Measurements from ENCODE around the gene SLC51A. TPM values are rescaled to one million over a fixed set of nuclear protein-coding genes. Genes with fewer than 3 reads are reported as not detected.
"Not testable (repeated sequence)": the region's sequence is repeated elsewhere in the genome, so short reads cannot be mapped to it uniquely, and the experiment has no call there.

SLC51A gene
- 8.0 TPM for polyA plus RNA-seq (2013, experiment 1 of 2; ENCODE audit: insufficient read length)
- polyA plus RNA-seq (2013, experiment 2 of 2; ENCODE audit: insufficient read length), result 6.8 TPM

- DNase-seq, result no peak
Measured at GRCh38 chr3:196216089-196216564, at the start of gene SLC51A. Gene SLC51A, plus strand, starts transcription at chr3:196216534. Its CDS starts 179 bp downstream, at chr3:196216713.

- DNase-seq, result no peak
Measured at GRCh38 chr3:196166741-196167140, 49.6 kb upstream of the SLC51A start.

- no peak for DNase-seq
Measured at GRCh38 chr3:196168808-196169391, 47.4 kb upstream of the SLC51A start.

GRCh38 chr3:196169836-196170240, 46.5 kb upstream of the SLC51A start:
- no peak for DNase-seq

- DNase-seq, result not testable (repeated sequence)
Measured at GRCh38 chr3:196170296-196170695, 46.0 kb upstream of the SLC51A start.

- no peak for DNase-seq
Measured at GRCh38 chr3:196174652-196175051, 41.7 kb upstream of the SLC51A start.

GRCh38 chr3:196175116-196175625, 41.2 kb upstream of the SLC51A start:
- DNase-seq, result no peak

GRCh38 chr3:196175722-196176121, 40.6 kb upstream of the SLC51A start:
- no peak for DNase-seq

- no peak for DNase-seq
Measured at GRCh38 chr3:196177567-196177966, 38.8 kb upstream of the SLC51A start.

GRCh38 chr3:196177967-196178366, 38.4 kb upstream of the SLC51A start:
- DNase-seq, result no peak

- no peak for DNase-seq
Measured at GRCh38 chr3:196178993-196179379, 37.3 kb upstream of the SLC51A start.

- DNase-seq, result no peak
Measured at GRCh38 chr3:196179380-196180308, 36.7 kb upstream of the SLC51A start.

GRCh38 chr3:196180346-196180745, 36.0 kb upstream of the SLC51A start:
- no peak for DNase-seq

- DNase-seq, result no peak
Measured at GRCh38 chr3:196181127-196181546, 35.2 kb upstream of the SLC51A start.

GRCh38 chr3:196184169-196184432, 32.2 kb upstream of the SLC51A start:
- not testable (repeated sequence) for DNase-seq

GRCh38 chr3:196184881-196185280, 31.5 kb upstream of the SLC51A start:
- DNase-seq, result no peak

GRCh38 chr3:196186651-196187573, 29.4 kb upstream of the SLC51A start:
- no peak for DNase-seq

GRCh38 chr3:196189566-196190347, 26.6 kb upstream of the SLC51A start:
- DNase-seq, result no peak

GRCh38 chr3:196192036-196192523, 24.3 kb upstream of the SLC51A start:
- no peak for DNase-seq

- no peak for DNase-seq
Measured at GRCh38 chr3:196192524-196193051, 23.7 kb upstream of the SLC51A start.

GRCh38 chr3:196193133-196193735, 23.1 kb upstream of the SLC51A start:
- no peak for DNase-seq

Data from fibroblast of skin of scalp (primary cell).